ENCODE data around the gene CD36.

Gene CD36

DNA sequence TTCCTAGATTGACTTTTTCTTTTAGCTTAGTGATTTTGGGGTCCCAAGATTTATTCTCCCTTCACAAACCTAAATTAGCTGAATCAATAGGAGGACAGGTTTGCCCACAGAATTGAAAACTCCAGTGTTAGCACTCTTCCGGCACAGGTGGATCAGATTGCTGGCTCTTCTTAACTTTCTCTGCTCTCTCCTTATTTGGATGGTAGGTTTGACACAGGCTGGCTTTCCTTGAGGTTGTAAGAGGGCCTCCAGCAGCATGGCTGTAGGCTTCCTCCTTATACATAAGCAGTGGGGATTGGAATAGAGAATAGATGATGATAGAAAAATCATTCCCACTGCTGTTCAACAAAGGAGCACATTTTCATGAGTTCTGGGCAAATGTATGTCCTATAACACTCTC, 9.4 kb upstream of the CD36 start:
- no peak for DNase-seq

DNA sequence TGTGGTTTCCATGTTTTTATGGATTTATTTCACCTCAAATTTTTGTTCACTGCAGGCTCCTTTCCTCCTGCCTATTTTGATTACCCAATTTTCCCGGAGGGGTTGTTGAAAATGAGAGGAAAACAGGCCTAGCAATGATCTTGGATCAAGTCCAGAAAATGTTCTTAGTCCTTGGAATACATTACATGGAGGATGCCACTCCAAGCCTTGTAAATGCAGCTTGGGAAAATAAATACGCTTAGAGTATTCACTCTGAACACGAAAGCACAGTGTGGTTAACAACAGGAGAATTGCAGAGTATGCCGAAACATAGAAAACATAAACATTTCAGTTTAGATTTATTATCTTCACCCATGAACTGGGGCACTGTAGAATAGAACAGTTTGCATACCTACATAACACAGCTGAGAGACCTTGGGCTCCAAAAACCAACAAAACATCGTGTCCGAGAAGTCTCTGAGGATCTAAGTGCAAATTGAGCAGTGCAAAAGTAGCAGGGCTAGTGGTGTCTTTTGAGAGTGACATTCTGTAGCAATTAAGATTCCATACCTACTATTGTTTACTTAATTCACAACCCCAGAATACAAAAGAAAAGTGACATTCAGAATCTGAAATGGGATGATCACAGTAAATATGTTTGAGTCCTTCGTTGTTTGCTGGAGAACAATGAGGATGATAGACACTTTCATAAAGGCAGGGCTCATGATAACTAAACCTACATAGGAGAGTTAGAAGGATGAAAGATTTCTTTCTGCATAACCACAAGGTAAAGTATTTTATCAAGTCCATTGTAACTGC, 7.6 kb upstream of the CD36 start:
- no peak for DNase-seq

DNA sequence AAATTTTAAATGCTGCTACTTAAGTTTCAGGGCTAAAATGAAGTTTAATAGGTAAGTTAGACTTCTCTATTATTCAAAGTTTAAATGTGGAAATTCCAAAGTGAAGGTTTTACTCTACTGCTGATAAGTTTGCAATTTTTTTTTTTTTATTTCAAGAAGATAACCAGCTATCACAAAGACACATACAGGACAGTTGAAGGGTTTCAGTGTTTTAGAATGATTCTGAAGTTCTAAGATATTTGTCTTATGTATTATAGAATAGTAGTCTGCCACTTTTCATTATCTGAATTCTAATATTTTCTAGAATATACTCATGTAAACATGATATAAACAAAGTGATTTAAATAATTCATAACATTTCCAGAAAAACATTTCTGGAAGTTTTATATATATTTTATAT, 7.0 kb upstream of the CD36 start:
- DNase-seq, result no peak

DNA sequence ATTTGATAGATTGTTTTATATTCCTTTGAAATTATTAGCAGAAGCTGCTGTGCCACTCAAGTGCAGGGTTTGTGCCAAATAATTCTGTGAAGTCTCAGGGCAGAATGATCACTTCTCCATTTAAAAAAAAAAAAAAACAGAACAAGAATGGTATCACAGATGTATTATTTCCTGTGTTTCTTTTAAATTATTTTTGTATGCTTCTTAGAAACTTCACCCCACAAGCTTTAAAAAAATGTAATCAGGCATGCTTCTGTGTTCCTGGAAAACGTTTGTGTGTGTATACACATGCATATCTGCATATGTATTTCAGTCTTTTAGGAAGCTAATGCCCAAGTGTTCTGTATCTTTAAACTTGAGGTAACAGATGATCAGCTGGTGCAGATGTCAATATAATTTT, 6.3 kb upstream of the CD36 start:
- no peak for DNase-seq

DNA sequence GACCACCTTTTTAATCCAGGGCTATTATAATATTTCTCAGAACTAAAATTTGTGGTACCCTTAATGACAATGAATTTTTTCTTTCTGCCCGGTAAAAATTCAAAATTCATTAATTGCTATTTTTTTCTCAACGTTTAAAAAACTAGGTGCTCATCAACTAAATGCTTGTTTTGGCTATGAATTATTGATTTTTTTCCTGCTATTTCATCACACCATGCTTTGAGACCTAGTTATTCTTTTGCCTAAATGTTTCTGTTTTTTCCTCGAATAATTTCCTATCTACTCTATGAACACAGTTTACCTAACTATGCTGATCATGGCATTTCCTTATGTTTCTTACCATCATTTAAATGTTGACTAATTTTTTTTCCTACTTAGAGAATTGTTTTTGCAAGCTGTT, 5.6 kb upstream of the CD36 start:
- DNase-seq, result no peak

DNA sequence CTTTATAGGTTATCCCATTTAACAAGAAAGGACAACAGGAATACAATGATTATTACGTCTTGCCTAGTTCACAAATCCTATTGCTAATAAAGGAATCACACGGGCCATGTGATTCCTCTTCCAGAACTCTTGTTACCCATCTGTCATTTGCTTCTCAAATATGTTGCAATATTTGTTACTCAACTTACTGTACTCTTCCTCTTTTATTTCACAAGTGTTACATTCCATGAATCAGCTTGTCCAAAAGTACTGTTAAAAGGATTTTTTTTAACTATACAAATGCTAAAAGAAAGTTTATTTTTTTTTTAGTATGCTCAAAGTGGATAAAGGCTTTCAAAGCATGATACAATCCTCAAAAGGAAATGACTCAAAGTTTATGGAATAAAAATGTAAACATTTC, 3.9 kb upstream of the CD36 start:
- DNase-seq, result no peak

DNA sequence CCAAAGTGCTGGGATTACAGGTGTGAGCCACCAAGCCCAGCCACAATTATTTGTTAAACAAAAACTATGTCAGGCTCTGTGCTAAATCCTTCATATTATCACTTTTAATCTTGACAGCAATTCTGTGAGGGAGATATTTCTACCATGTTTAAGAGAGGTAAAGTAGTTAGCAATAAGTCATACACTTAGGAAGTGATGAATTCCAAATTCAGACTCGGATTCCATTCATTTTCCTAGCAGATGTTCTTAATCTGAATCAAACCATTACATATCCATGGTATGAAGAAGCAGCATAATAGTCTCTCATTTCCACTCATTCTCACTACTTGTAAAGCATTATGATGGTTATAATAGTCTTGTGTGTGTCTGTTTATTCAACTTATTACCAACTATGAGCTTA, 2.9 kb upstream of the CD36 start:
- DNase-seq, result no peak

DNA sequence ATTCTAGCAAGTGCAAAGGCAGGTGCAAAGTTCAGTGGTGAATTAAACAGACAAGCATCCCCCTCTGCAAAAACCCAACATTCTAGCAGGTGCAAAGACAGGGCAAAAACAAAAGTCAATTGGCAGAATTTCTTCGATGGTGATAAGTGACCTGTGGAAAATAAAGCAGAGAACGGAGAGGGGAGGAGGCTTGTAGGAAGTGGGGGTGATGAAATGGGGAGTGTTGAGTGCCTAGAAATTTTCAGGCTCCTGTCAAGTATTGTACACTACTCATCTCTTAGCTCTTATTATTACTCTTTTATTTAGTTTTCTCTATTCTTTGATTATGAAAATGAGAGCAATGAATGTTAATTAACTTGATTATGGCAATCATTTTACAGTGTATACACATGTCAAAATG, 2.4 kb upstream of the CD36 start:
- DNase-seq, result no peak

DNA sequence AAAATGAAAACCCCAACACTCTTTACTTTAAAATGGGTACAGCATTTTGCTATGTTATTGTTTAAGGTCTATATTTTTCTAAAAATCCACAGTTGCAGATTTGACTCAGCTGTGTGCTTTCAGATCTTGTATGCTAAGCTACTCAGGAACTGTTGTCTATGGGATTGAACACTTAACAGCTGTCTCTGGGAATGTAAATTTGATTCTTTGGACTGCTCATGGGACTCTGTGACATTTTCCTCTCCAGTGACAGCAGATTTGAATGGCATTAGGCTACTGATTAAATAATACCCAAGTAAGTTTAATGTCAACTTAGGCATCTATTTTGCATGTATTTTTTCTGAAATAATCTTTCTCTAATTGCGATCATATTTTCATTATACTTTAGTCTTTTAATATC, 1.7 kb upstream of the CD36 start:
- DNase-seq, result no peak

DNA sequence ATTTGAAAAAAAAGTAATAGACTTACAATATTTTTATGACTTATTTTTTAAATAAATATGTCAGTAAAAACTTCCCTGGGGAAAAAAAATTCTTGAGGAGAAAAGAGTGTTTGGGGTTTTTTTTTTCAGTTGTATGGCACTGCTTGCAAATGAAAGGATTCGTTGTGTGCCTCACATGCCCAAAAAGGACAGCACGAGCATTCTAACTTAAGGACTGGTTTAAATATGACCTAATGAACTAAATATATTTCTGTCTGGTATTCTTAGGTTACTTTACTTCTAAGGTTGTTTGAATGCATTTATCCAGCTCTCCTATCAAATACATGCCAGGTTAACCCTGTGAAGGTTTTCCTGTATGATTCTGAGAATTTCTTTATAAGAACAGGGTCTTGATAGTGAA, 988 bp upstream of the CD36 start:
- DNase-seq, result no peak

DNA sequence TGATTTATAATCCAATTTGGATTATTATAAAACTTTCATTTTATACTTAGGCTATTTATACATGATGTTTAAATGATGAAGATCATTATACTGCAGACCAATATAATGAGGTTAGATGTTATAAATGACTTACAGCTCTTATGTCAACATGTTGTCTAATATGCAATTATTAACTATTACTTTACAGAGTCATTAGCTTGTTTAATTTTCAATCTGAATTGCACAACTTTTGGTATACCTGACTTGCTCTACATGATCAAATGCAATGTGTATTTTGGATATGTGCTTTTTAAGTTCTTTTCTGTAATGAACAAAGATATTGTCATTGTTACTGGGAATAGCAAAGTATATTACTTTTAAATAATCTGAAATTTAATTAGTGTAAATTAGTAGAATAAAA, 569 bp downstream of the CD36 start:
- no peak for DNase-seq

DNA sequence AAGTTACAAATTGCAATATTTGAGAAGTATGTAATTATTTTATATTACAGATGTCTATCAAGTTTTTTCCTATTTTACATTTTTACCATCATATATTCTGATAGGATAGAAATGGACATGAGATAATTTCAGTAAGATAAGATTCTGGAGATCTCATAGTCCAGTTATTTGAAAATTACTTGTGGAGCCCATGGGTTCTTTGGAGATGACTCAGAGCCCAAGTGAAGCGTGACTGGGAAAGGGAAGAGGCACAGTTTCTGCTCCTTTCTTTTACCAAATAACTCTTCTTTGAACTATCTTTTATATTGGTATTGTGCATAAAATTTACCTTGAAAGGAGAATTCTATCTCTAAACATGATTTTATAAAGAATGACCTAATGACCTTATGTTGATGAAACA, 2.4 kb downstream of the CD36 start:
- no peak for DNase-seq

DNA sequence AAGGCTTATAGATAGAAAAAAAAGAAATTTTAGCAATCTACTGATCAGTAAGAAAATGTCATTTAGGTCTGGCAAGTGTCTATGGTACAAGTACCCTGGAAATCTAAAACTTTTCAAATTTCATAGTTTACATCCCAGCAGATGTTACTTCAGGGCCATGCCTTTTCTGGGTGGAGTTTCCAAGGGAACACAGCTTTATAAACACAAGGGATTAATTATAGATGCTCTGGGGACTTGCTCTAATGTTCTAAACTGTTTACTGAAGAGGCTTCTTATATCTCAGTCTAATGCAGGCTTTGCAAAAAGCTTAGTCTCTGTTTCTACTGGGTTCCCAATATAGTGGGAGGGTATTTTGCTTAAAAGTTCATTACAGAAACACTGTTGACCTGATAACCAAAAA, 3.1 kb downstream of the CD36 start:
- no peak for DNase-seq

DNA sequence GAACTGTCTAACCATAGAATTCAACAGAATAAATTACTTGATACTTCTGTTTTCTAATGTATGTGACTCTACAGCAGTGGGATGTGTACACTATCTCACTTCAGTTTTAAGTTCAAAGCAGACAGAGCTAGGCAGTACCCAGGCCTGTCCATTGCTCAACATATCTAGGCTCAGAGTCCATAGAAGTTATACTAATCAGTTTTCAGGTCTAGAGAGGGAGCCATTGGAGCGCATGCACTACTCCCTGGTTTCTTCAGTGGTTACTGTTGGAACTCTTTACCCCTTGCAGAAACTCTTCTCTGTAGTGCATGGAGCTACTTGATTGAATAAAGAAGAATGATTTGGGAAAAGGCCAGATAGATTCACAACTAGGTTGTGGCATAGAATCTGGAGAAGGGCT, 4.4 kb downstream of the CD36 start:
- no peak for DNase-seq

DNA sequence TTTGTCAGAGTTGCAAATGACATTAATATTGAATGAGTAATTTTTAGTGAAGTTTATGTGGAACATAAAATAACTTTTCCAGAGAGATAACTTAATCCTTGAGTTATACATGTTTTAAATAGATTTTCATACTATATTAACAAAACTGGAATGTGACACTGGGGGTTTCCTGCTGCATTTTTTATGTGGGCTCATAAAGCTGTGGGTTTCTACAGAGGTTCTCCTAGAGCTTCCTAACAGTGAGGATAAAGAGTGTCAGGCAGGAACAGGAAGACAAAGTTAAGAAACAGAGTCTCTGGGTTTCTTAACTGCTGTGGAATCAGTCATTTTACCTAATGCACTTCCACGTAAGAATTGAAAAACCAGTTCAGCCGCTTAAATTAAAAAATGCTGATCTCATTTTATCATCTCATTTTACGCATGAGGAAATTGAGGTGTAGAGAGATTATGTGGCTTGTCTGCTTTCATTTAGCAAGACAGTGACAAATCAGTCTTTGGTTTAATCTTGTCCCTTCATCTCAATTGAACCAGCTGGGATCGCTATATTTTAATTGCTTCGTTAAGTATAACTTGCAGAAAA, 5.0 kb downstream of the CD36 start:
- no peak for DNase-seq

DNA sequence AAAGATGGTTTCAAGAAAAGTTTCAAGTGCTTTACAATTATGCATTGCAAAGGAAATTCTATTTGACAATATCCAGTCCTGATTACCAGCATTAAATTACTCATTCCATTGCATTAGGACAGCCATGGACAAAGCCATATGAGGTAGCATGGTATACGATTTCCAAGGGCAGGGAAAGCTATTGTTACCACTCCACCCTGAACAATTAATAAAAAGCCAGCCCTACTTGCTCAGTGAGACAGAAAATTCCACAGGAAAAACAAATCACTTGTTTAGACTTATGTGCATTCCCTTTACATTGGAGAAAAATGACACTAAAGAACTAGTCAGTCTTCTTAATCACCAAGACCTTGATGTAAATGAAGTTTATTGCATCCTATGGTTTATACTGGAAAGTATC, 5.6 kb downstream of the CD36 start:
- no peak for DNase-seq

DNA sequence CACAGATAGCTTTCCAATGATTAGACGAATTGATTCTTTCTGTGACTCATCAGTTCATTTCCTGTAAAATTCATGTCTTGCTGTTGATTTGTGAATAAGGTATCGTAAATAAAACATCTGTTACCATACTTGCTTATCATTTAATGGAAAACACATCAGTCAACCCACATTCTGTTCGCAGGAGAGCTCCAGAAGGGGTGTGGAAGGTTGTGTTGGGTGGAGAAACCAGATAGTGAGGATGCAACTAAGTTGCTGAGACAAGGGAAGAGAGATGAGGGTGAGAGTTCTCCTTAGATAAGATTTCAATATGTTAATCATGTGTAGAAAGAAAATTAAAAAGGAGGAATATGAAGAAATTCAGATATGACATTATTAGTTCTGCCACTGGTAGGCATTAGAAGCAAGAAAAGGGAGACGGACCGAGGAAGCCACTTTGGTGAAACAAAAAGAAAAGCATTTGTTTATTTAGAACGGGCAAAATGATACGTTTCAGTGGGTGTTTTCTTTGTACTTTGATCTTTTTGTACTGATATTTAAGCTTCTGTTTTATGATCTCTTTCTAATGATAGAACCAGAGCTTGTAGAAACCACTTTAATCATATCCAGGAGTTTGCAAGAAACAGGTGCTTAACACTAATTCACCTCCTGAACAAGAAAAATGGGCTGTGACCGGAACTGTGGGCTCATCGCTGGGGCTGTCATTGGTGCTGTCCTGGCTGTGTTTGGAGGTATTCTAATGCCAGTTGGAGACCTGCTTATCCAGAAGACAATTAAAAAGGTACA, 7.8 kb downstream of the CD36 start:
- DNase-seq, result no peak

DNA sequence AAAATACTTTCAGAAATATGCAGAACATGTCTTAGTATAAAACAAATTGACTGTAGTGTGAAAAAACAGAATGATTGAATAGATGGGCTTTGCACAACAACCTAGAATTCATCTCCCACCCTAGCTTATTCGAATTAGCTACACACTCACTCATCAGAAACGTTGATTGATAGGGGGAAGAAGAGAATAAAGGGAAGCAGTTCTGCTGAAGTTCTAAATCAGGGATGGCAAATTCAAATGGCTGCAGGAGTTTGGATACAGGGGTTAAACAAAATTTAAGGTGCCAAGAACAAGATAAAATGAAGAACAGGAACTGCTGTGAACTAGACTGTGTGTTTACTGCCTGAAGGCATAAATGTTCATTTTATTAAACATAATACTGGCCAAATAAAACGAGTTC, 9.0 kb downstream of the CD36 start:
- no peak for DNase-seq

DNA sequence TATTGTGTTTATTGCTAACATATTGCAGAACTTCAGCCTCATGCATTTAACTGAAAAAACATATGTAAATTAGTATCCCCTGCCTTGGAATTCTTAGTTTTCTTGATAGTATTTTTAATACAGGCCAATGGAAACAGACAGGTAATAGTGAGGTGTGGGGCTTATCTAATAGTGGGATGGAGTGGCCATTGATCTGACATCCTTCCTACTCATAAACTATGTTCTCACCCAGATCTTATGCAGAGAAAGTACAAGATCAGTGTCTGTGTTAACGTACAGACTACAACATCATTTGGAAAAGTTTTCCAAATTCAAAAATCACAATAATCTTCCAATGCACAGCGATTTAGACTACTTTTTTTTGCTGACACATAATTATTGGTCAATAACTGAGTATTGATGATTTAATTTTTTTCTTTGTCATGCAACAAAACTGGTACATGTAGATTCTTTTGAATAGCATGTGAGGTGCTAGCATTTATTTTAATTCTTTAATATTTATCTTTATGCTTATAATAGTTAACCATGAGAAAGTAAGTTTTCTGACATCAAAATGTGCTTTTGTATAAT, 9.7 kb downstream of the CD36 start:
- DNase-seq, result no peak

DNA sequence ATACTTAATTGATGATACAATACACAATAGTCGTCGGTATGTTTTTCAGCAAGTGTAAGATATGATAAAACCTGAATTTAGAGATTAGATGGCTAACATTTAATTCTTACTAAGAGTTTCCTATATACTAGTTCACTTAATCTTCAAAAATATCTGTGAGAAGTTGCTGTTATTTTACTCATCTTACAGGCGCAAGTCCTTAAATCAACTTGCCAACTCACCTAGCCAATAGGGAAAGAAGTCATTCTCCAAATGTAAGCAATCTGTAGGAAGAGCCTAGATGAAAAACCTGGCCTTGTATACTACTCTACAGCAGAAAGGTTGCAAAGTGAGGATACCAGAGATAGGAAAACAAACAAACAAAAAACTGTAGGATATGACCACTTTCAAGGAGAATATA, 10.6 kb downstream of the CD36 start:
- DNase-seq, result no peak

DNA sequence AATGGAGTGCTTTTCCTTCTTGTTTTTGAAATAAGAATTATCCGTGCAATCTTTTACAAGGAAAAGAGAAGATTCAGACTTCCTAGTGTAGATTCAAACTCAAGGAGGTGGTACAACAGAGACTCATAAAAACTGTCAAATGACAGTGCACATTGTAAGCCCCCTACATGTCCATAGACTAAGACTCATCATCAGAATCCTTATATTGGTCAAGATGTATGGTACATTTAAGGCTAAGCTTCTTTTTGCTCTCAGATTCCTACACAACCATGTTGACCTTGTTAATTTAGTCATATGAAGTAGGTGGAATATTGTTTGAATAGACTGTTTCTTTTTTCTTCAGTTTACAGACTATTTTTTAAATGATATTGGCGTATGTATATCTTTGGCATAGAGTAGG, 11.6 kb downstream of the CD36 start:
- no peak for DNase-seq

DNA sequence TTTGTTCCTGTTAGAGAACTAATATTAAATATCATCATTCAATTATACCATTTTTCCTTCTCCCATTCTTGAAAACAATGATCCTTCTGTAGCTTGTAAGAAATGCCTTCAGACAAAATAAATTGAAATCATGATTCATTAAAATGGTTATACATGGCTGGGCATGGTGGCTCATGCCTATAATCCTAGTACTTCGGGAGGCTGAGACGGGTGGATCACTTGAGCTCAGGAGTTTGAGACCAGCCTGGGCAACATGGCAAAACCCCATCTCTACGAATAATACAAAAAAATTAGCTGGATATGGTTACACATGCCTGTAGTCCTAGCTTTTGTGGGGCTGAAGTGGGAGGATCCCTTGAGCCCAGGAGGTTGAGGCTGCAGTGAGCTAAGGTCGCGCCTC, 13.0 kb downstream of the CD36 start:
- DNase-seq, result no peak

DNA sequence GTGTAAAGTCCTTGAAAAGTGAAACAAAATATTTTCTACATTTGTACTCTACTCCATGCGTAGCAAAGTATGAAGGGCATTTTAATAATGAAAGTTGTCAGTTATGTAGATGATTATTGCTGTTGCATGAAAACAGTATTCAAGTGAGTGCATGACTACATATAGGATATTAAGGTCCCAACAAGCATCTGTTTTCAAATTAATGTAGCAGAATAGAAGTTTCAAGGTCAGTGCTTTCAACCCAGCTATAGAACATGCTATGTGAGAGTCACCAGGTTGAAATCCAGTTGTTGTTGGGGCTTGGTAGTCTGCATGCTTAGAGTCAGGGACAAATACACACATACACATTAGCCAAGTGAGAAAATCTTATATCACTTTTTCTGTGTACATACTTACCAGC, 14.8 kb downstream of the CD36 start:
- no peak for DNase-seq

DNA sequence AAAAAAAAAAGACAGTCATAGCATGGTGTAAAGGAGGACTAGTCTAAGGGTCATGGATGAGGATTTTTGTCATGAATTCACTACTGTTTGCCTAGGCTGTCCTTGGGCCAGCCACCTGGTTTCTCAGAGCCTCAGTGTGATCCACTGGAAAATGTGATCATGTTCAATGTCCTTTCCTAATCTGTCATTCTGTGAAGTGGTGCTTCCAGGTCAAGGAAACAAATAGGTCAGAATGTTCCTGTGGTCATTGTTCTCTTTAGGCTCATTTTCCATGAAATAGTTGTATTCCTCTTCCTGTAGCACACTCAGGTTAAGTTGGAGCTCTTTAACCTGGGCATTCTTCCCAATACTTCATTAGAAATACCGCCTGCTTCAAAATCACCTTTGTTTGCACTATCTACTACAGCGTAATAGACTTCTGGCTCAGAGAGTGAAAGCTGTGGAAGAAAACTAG, 16.5 kb downstream of the CD36 start:
- no peak for DNase-seq
